ENCODE data around the gene CTNNA1.
"Not testable (repeated sequence)": the region's sequence is repeated elsewhere in the genome, so short reads cannot be mapped to it uniquely, and the experiment has no call there.

The CTNNA1 gene

GRCh38 chr5:138717399-138717798 lies 35.8 kb upstream of the CTNNA1 start:
- no peak for TF ChIP-seq ZNF274 (IDR thresholded peaks at IDR 0.05; ENCODE audit: low read depth, low read length)
- no peak overlapping the region for H3K4me3 ChIP-seq (ENCODE audit: low read length)

- no peak overlapping the region for H3K4me3 ChIP-seq (ENCODE audit: low read length)
- no peak for TF ChIP-seq ZNF274 (IDR thresholded peaks at IDR 0.05; ENCODE audit: low read depth, low read length)
These were observed 33.4 kb upstream of the CTNNA1 start for GRCh38 chr5:138719811-138720210.

- H3K4me3 ChIP-seq (ENCODE audit: low read length): no peak overlapping the region
- no peak for TF ChIP-seq ZNF274 (IDR thresholded peaks at IDR 0.05; ENCODE audit: low read depth, low read length)
These were observed 32.4 kb upstream of the CTNNA1 start for GRCh38 chr5:138720840-138721239.

- H3K4me3 ChIP-seq (ENCODE audit: low read length): no peak overlapping the region
These were observed 31.2 kb upstream of the CTNNA1 start for GRCh38 chr5:138721979-138722378.

GRCh38 chr5:138722544-138723177 lies 30.6 kb upstream of the CTNNA1 start:
- H3K4me3 ChIP-seq (ENCODE audit: low read length): no peak overlapping the region

More at GRCh38 chr5:138721979-138722378, 31.2 kb upstream of the CTNNA1 start:
- no peak for TF ChIP-seq ZNF274 (IDR thresholded peaks at IDR 0.05; ENCODE audit: low read depth, low read length)

GRCh38 chr5:138724470-138725146 lies 28.6 kb upstream of the CTNNA1 start:
- no peak overlapping the region for H3K4me3 ChIP-seq (ENCODE audit: low read length)
- no peak for TF ChIP-seq ZNF274 (IDR thresholded peaks at IDR 0.05; ENCODE audit: low read depth, low read length)

More at GRCh38 chr5:138722544-138723177, 30.6 kb upstream of the CTNNA1 start:
- no peak for TF ChIP-seq ZNF274 (IDR thresholded peaks at IDR 0.05; ENCODE audit: low read depth, low read length)

GRCh38 chr5:138725153-138725817 lies 27.9 kb upstream of the CTNNA1 start:
- H3K4me3 ChIP-seq (ENCODE audit: low read length): no peak overlapping the region
- no peak for TF ChIP-seq ZNF274 (IDR thresholded peaks at IDR 0.05; ENCODE audit: low read depth, low read length)

- TF ChIP-seq ZNF274 (IDR thresholded peaks at IDR 0.05; ENCODE audit: low read depth, low read length): no peak
- H3K4me3 ChIP-seq (ENCODE audit: low read length): no peak overlapping the region
These were observed 27.3 kb upstream of the CTNNA1 start for GRCh38 chr5:138725818-138726416.

- no peak for TF ChIP-seq ZNF274 (IDR thresholded peaks at IDR 0.05; ENCODE audit: low read depth, low read length)
- H3K4me3 ChIP-seq (ENCODE audit: low read length): no peak overlapping the region
These were observed 26.4 kb upstream of the CTNNA1 start for GRCh38 chr5:138726848-138727247.

GRCh38 chr5:138730496-138730895 lies 22.7 kb upstream of the CTNNA1 start:
- not testable (repeated sequence) for H3K4me3 ChIP-seq (ENCODE audit: low read length)

- no peak for TF ChIP-seq ZNF274 (IDR thresholded peaks at IDR 0.05; ENCODE audit: low read depth, low read length)
These were observed 20.8 kb upstream of the CTNNA1 start for GRCh38 chr5:138732466-138732865.

GRCh38 chr5:138732933-138733332 lies 20.3 kb upstream of the CTNNA1 start:
- no peak overlapping the region for H3K4me3 ChIP-seq (ENCODE audit: low read length)
- TF ChIP-seq ZNF274 (IDR thresholded peaks at IDR 0.05; ENCODE audit: low read depth, low read length): no peak

More at GRCh38 chr5:138732466-138732865, 20.8 kb upstream of the CTNNA1 start:
- no peak overlapping the region for H3K4me3 ChIP-seq (ENCODE audit: low read length)

- TF ChIP-seq ZNF274 (IDR thresholded peaks at IDR 0.05; ENCODE audit: low read depth, low read length): no peak
- H3K4me3 ChIP-seq (ENCODE audit: low read length): no peak overlapping the region
These were observed 19.7 kb upstream of the CTNNA1 start for GRCh38 chr5:138733509-138733908.

GRCh38 chr5:138736293-138736692 lies 16.9 kb upstream of the CTNNA1 start:
- no peak for TF ChIP-seq ZNF274 (IDR thresholded peaks at IDR 0.05; ENCODE audit: low read depth, low read length)
- no peak overlapping the region for H3K4me3 ChIP-seq (ENCODE audit: low read length)
